ENCODE data around the gene LDLRAD3. TPM values are rescaled to one million over a fixed set of nuclear protein-coding genes. Genes with fewer than 3 reads are reported as not detected.
A peak's percentile ranks its signal among the peaks of the same experiment; 100 is the strongest.

The LDLRAD3 gene
- total and polyA plus RNA-seq, 3 donors from 2014 or later = 7.1 to 14.6 (median 12.0) TPM

GRCh38 chr11:36056160-36056751 lies 112.4 kb downstream of the LDLRAD3 start:
- H3K4me3 ChIP-seq = no peak overlapping the region
- WGBS, 2 donors = 92 to 93% methylated on average over 8 of the region's 8 CpGs
- no peaks in the 10 kb centered on the region for H3K36me3 ChIP-seq (ENCODE audit: low read depth, missing control alignments)
- H3K9me3 ChIP-seq = no peaks in the 10 kb centered on the region
- DNase-seq = peak; percentile 49
- H3K27me3 ChIP-seq = no peaks in the 10 kb centered on the region
- H3K4me1 ChIP-seq = peaks cover 6% of the 10 kb centered on the region
- no peak overlapping the region for H3K27ac ChIP-seq
- TF ChIP-seq CTCF (IDR thresholded peaks at IDR 0.05) (peak; percentile 26 to 52 (median 51)), POLR2A (IDR thresholded peaks at IDR 0.05) (no peak)
- intact Hi-C loops (cut with DNase I; ENCODE audit: low total_unique reads) = no loop called here

- H3K9me3 ChIP-seq = no peaks in the 10 kb centered on the region
- no peak overlapping the region for H3K27ac ChIP-seq
- H3K36me3 ChIP-seq (ENCODE audit: low read depth, missing control alignments) = no peaks in the 10 kb centered on the region
- H3K4me3 ChIP-seq = no peak overlapping the region
- no peak for DNase-seq
- TF ChIP-seq POLR2A (IDR thresholded peaks at IDR 0.05) (no peak), CTCF (IDR thresholded peaks at IDR 0.05) (no peak)
- 60 to 63% methylated on average over 9 of the region's 9 CpGs for WGBS, 2 donors
- peaks cover 6% of the 10 kb centered on the region for H3K4me1 ChIP-seq
- intact Hi-C loops (cut with DNase I; ENCODE audit: low total_unique reads) = no loop called here
- H3K27me3 ChIP-seq = no peaks in the 10 kb centered on the region
These were observed 113.6 kb downstream of the LDLRAD3 start for GRCh38 chr11:36057379-36058042.

GRCh38 chr11:36059660-36060059 lies 115.8 kb downstream of the LDLRAD3 start:
- Histone ChIP-seq H3K27ac (no peak overlapping the region), H3K27me3 (no peaks in the 10 kb centered on the region), H3K9me3 (no peaks in the 10 kb centered on the region), H3K36me3 (ENCODE audit: low read depth, missing control alignments) (no peaks in the 10 kb centered on the region), H3K4me1 (peaks cover 6% of the 10 kb centered on the region), H3K4me3 (no peak overlapping the region)
- DNase-seq = no peak
- intact Hi-C loops (cut with DNase I; ENCODE audit: low total_unique reads) = no loop called here
- 91 to 98% methylated on average over 4 of the region's 4 CpGs for WGBS, 2 donors
- TF ChIP-seq POLR2A (IDR thresholded peaks at IDR 0.05) (no peak), CTCF (IDR thresholded peaks at IDR 0.05) (no peak)

- Histone ChIP-seq H3K4me1 (peaks cover 6% of the 10 kb centered on the region), H3K36me3 (ENCODE audit: low read depth, missing control alignments) (no peaks in the 10 kb centered on the region), H3K9me3 (no peaks in the 10 kb centered on the region), H3K27me3 (no peaks in the 10 kb centered on the region), H3K4me3 (no peak overlapping the region), H3K27ac (no peak overlapping the region)
- no peak for DNase-seq
- 90 to 92% methylated on average over 7 of the region's 7 CpGs for WGBS, 2 donors
- intact Hi-C loops (cut with DNase I; ENCODE audit: low total_unique reads) = no loop called here
- no peak for TF ChIP-seq CTCF (IDR thresholded peaks at IDR 0.05)
- TF ChIP-seq POLR2A (IDR thresholded peaks at IDR 0.05) = no peak
These were observed 117.1 kb downstream of the LDLRAD3 start for GRCh38 chr11:36060926-36061325.

- intact Hi-C loops (cut with DNase I; ENCODE audit: low total_unique reads) = no loop called here
- Histone ChIP-seq H3K27me3 (no peaks in the 10 kb centered on the region), H3K4me1 (peaks cover 6% of the 10 kb centered on the region), H3K4me3 (no peak overlapping the region), H3K9me3 (no peaks in the 10 kb centered on the region), H3K27ac (no peak overlapping the region), H3K36me3 (ENCODE audit: low read depth, missing control alignments) (no peaks in the 10 kb centered on the region)
- no peak for DNase-seq
- TF ChIP-seq CTCF (IDR thresholded peaks at IDR 0.05) = no peak
- TF ChIP-seq POLR2A (IDR thresholded peaks at IDR 0.05) = no peak
- WGBS, 2 donors = 81 to 82% methylated on average over 2 of the region's 2 CpGs
These were observed 117.6 kb downstream of the LDLRAD3 start for GRCh38 chr11:36061471-36061870.
